ENCODE measurements around the gene STRA8.

Gene STRA8

GRCh38 chr7:135282561-135283254, 49.1 kb downstream of the STRA8 start:
- Mint-ChIP-seq H3K27me3 (peaks cover 13% of the 10 kb centered on the region), H3K4me3 (no peak overlapping the region), H3K4me1 (ENCODE audit: low read depth) (peaks cover 14% of the 10 kb centered on the region), H3K27ac (no peak overlapping the region), H3K36me3 (ENCODE audit: low read depth) (no peaks in the 10 kb centered on the region), H3K9me3 (no peaks in the 10 kb centered on the region)

- Mint-ChIP-seq H3K4me3 (no peak overlapping the region), H3K9me3 (no peaks in the 10 kb centered on the region), H3K4me1 (ENCODE audit: low read depth) (peaks cover 14% of the 10 kb centered on the region), H3K27me3 (peaks cover 10% of the 10 kb centered on the region), H3K27ac (no peak overlapping the region), H3K36me3 (ENCODE audit: low read depth) (no peaks in the 10 kb centered on the region)
Measured at GRCh38 chr7:135283959-135284638, 50.5 kb downstream of the STRA8 start.

DNA sequence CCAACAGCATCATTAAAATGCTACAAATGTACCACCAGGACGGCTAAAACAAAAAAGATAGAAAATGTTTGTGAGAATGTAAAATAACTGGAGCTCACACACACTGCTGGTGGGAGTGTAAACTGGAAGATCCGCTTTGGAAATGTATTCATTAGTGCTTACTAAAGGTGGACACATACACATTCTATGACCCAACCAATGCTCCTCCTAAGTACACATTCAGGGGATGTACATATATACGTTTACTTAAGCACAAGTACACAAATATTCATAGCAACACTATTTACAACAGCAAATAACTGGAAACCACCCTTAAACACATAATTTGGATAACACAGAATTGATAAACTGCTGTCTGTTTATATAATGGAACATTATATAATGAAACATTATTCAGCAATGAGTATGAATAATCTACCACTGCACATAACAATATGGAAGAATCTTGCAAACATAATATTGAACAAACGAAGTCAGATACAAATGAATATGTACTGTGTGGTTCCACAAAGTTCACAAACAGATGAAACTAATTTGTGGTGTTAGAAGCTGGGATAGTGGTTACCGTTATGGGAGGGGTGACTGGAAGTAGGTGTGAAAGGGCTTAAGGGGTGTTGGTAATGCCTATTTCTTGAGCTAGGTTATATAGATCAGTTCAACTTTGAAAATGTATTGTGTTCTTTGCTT, 52.1 kb downstream of the STRA8 start:
- H3K27me3 Mint-ChIP-seq: peaks cover 5% of the 10 kb centered on the region
- H3K27ac Mint-ChIP-seq: no peak overlapping the region
- no peaks in the 10 kb centered on the region for H3K9me3 Mint-ChIP-seq
- peaks cover 14% of the 10 kb centered on the region for H3K4me1 Mint-ChIP-seq (ENCODE audit: low read depth)
- H3K36me3 Mint-ChIP-seq (ENCODE audit: low read depth): no peaks in the 10 kb centered on the region
- no peak overlapping the region for H3K4me3 Mint-ChIP-seq

DNA sequence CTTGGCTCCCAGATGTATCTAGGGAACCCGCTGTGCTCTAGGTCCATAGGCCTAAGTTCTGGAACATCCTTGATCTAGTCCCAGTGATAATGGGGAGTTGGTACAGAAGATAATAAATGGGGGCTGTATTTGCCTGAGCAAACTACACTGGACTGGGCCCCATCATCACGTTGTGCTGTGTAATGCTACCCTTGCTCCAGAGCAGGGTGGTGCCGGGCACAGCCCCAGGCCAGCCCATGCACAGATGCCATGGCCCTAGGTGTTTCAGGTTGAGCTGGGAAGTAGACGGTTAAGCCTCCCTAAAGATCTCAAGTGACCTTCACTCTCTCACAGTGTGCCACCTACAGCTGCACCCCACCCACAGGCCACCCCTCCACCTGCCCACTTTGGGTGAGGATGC, 53.2 kb downstream of the STRA8 start:
- H3K27ac Mint-ChIP-seq: no peak overlapping the region
- H3K9me3 Mint-ChIP-seq: no peaks in the 10 kb centered on the region
- no peaks in the 10 kb centered on the region for H3K36me3 Mint-ChIP-seq (ENCODE audit: low read depth)
- no peak overlapping the region for H3K4me3 Mint-ChIP-seq
- H3K27me3 Mint-ChIP-seq: no peaks in the 10 kb centered on the region
- H3K4me1 Mint-ChIP-seq (ENCODE audit: low read depth): peaks cover 10% of the 10 kb centered on the region

- Mint-ChIP-seq H3K4me3 (no peak overlapping the region), H3K27me3 (no peaks in the 10 kb centered on the region), H3K36me3 (ENCODE audit: low read depth) (no peaks in the 10 kb centered on the region), H3K27ac (no peak overlapping the region), H3K4me1 (ENCODE audit: low read depth) (no peaks in the 10 kb centered on the region), H3K9me3 (no peaks in the 10 kb centered on the region)
Measured at GRCh38 chr7:135290594-135290993, 57.0 kb downstream of the STRA8 start.

- H3K36me3 Mint-ChIP-seq (ENCODE audit: low read depth): no peaks in the 10 kb centered on the region
Measured at GRCh38 chr7:135291809-135292253, 58.2 kb downstream of the STRA8 start.

GRCh38 chr7:135299235-135299634, 65.6 kb downstream of the STRA8 start:
- no peak overlapping the region for H3K4me3 Mint-ChIP-seq
- H3K9me3 Mint-ChIP-seq: peaks cover 11% of the 10 kb centered on the region
- no peaks in the 10 kb centered on the region for H3K4me1 Mint-ChIP-seq (ENCODE audit: low read depth)
- no peaks in the 10 kb centered on the region for H3K36me3 Mint-ChIP-seq (ENCODE audit: low read depth)
- peaks cover 4% of the 10 kb centered on the region for H3K27me3 Mint-ChIP-seq
- H3K27ac Mint-ChIP-seq: no peak overlapping the region

More at GRCh38 chr7:135291809-135292253, 58.2 kb downstream of the STRA8 start:
- H3K27me3 Mint-ChIP-seq: no peaks in the 10 kb centered on the region
- H3K9me3 Mint-ChIP-seq: no peaks in the 10 kb centered on the region
- H3K4me1 Mint-ChIP-seq (ENCODE audit: low read depth): no peaks in the 10 kb centered on the region
- no peak overlapping the region for H3K27ac Mint-ChIP-seq
- H3K4me3 Mint-ChIP-seq: no peak overlapping the region

GRCh38 chr7:135300913-135301765, 67.5 kb downstream of the STRA8 start:
- no peaks in the 10 kb centered on the region for H3K36me3 Mint-ChIP-seq (ENCODE audit: low read depth)
- peaks cover 4% of the 10 kb centered on the region for H3K27me3 Mint-ChIP-seq
- no peak overlapping the region for H3K27ac Mint-ChIP-seq
- H3K4me1 Mint-ChIP-seq (ENCODE audit: low read depth): no peaks in the 10 kb centered on the region
- H3K4me3 Mint-ChIP-seq: no peak overlapping the region
- peaks cover 11% of the 10 kb centered on the region for H3K9me3 Mint-ChIP-seq

Measured in stimulated activated naive CD8-positive, alpha-beta T cell treated with anti-CD3 and anti-CD28 coated beads, Interleukin-15, Interleukin-2, amounts not matched to agents 100 ng/mL and 50 ng/mL, for 24 hours (primary cell).